Neural crest cell (in vitro differentiated cells): ENCODE measurements around the gene TRAPPC1. TPM values are rescaled to one million over a fixed set of nuclear protein-coding genes. Genes with fewer than 3 reads are reported as not detected.

Experiments
- DNase-seq: peaks from one replicate; pipeline ENCODE4 v3.0.0; 2021; ENCODE audit warnings: low read depth, mixed read lengths, low spot score
- H3K27ac Mint-ChIP-seq: one replicate; pipeline ENCODE4 v1.8.0; 2021; ENCODE audit warnings: mild to moderate bottlenecking, mixed read lengths; ENCODE audit not compliant: unreplicated experiment
- H3K27me3 Mint-ChIP-seq: 2 replicates; pipeline ENCODE4 v1.8.0; 2021; ENCODE audit warnings: low read depth, mild to moderate bottlenecking, mixed read lengths
- H3K36me3 Mint-ChIP-seq: 2 replicates; pipeline ENCODE4 v1.8.0; 2021; ENCODE audit warnings: low read depth, mild to moderate bottlenecking, mixed read lengths
- H3K4me1 Mint-ChIP-seq: 2 replicates; pipeline ENCODE4 v1.8.0; 2021; ENCODE audit warnings: mixed read lengths
- H3K4me3 Mint-ChIP-seq: one replicate; pipeline ENCODE4 v1.8.0; 2021; ENCODE audit warnings: mild to moderate bottlenecking, mixed read lengths
- H3K9me3 Mint-ChIP-seq: 2 replicates; pipeline ENCODE4 v1.8.0; 2021; ENCODE audit warnings: mixed read lengths
- CTCF ChIP-seq: fragments of 200-600 bp; sonication (generic); conservative IDR thresholded peaks from 2 replicates; pipeline ENCODE4 v1.5.0; 2021; ENCODE audit warnings: antibody characterized with exemption, mild to moderate bottlenecking
- total RNA-seq: library from RNA; stranded (reverse); gene quantifications from 2 replicates; pipeline ENCODE4 v1.2.1, GENCODE V29; 2021

TRAPPC1 gene
- total RNA-seq, 1 donor from 2014 or later = 145 TPM

- Mint-ChIP-seq H3K9me3 (no peaks in the 10 kb centered on the region), H3K27me3 (no peaks in the 10 kb centered on the region), H3K4me1 (peaks cover 5% of the 10 kb centered on the region), H3K27ac (no peak overlapping the region), H3K36me3 (peaks cover 10% of the 10 kb centered on the region), H3K4me3 (no peak overlapping the region)
- no peak for TF ChIP-seq CTCF
- no peak for DNase-seq
Measured at GRCh38 chr17:7940034-7940433, 8.3 kb upstream of the TRAPPC1 start.

- Mint-ChIP-seq H3K36me3 (peaks cover 10% of the 10 kb centered on the region), H3K4me1 (peaks cover 38% of the 10 kb centered on the region), H3K27ac (no peak overlapping the region), H3K27me3 (no peaks in the 10 kb centered on the region), H3K4me3 (peak overlapping the region; percentile 50), H3K9me3 (no peaks in the 10 kb centered on the region)
- DNase-seq = no peak
- TF ChIP-seq CTCF = no peak
Measured at GRCh38 chr17:7935859-7936258, 4.1 kb upstream of the TRAPPC1 start.

GRCh38 chr17:7932949-7933348 lies 1.2 kb upstream of the TRAPPC1 start:
- Mint-ChIP-seq H3K4me3 (peak overlapping the region; percentile 99), H3K27ac (peak overlapping the region; percentile 99), H3K9me3 (no peaks in the 10 kb centered on the region), H3K36me3 (peaks cover 5% of the 10 kb centered on the region), H3K4me1 (peaks cover 50% of the 10 kb centered on the region), H3K27me3 (peaks cover 7% of the 10 kb centered on the region)
- peak; percentile 27 for TF ChIP-seq CTCF
- peak; percentile 30 for DNase-seq

GRCh38 chr17:7932483-7932891 lies 741 bp upstream of the TRAPPC1 start:
- TF ChIP-seq CTCF = no peak
- H3K4me3 Mint-ChIP-seq = peak overlapping the region; percentile 99
- peaks cover 5% of the 10 kb centered on the region for H3K36me3 Mint-ChIP-seq
- peaks cover 50% of the 10 kb centered on the region for H3K4me1 Mint-ChIP-seq
- no peaks in the 10 kb centered on the region for H3K9me3 Mint-ChIP-seq
- H3K27me3 Mint-ChIP-seq = peaks cover 9% of the 10 kb centered on the region
- no peak for DNase-seq
- H3K27ac Mint-ChIP-seq = peak overlapping the region; percentile 99

GRCh38 chr17:7930841-7931631 lies 710 bp downstream of the TRAPPC1 start:
- H3K4me1 Mint-ChIP-seq = peaks cover 50% of the 10 kb centered on the region
- peaks cover 3% of the 10 kb centered on the region for H3K36me3 Mint-ChIP-seq
- H3K27me3 Mint-ChIP-seq = peaks cover 11% of the 10 kb centered on the region
- H3K4me3 Mint-ChIP-seq = peak overlapping the region; percentile 99
- no peak for DNase-seq
- no peak for TF ChIP-seq CTCF
- H3K9me3 Mint-ChIP-seq = no peaks in the 10 kb centered on the region
- H3K27ac Mint-ChIP-seq = no peak overlapping the region
